AG04450 (cell line): ENCODE data around the gene PSMB2. TPM values are rescaled to one million over a fixed set of nuclear protein-coding genes. Genes with fewer than 3 reads are reported as not detected.

Source experiments
- CTCF ChIA-PET: fragments of 300-600, 350-600 bp; formaldehyde crosslinking; extraction: SDS; loops from one replicate; lab custom pipeline; 2022; ENCODE audit warnings: antibody characterized with exemption, inconsistent platforms; lab: Charles Lee
- POLR2A ChIA-PET: fragments of 350-600 bp; formaldehyde crosslinking; extraction: SDS; loops from one replicate; lab custom pipeline; 2021; ENCODE audit warnings: antibody characterized with exemption, inconsistent platforms; lab: Yijun Ruan, JAX
- DNase-seq: peaks from one replicate; pipeline ENCODE4 v3.0.0-alpha.2; 2011; ENCODE audit warnings: low read depth, low spot score
- H3K27ac ChIP-seq: one replicate; pipeline ENCODE4 v1.5.1; 2012; ENCODE audit warnings: low read depth, low read length, control low read depth
- H3K27me3 ChIP-seq: one replicate; pipeline ENCODE4 v1.6.0; 2012; ENCODE audit warnings: low read length; ENCODE audit not compliant: control insufficient read depth, insufficient read depth
- H3K4me3 ChIP-seq: 2 replicates; pipeline ENCODE4 v1.5.1; 2011; ENCODE audit warnings: mild to moderate bottlenecking, low read depth, low read length, control low read depth
- H3K9me3 ChIP-seq: 2 replicates; pipeline ENCODE4 v1.5.1; 2012; ENCODE audit warnings: low read length; ENCODE audit not compliant: control insufficient read depth, insufficient read depth
- CTCF ChIP-seq: IDR thresholded peaks from 2 replicates; pipeline ENCODE4 v1.5.1; 2011; ENCODE audit warnings: low read depth, low read length, control low read depth, inconsistent platforms
- polyA plus RNA-seq: library from polyadenylated mRNA; depleted of rRNA; stranded (reverse); fragments of >200 nt; gene quantifications from 2 replicates; pipeline ENCODE4 v1.2.3, GENCODE V29; 2011

PSMB2 gene
- polyA plus RNA-seq, 1 experiment = 99.1 TPM

- no peak for TF ChIP-seq CTCF
- CTCF ChIA-PET = no interaction called here
Observed at GRCh38 chr1:35666916-35667315, 25.6 kb upstream of the PSMB2 start.

GRCh38 chr1:35666216-35666615, 24.9 kb upstream of the PSMB2 start:
- ChIA-PET CTCF (interaction anchor here (0.6 kb wide), 1 partner anchor 49 kb away, joined by 3 read pairs; no protein-coding TSS in a partner anchor), POLR2A (no interaction called here)
- no peak for TF ChIP-seq CTCF
- H3K27me3 ChIP-seq = peaks cover 15% of the 10 kb centered on the region
- no peak overlapping the region for H3K4me3 ChIP-seq
- H3K27ac ChIP-seq = no peak overlapping the region
- no peak for DNase-seq
- no peaks in the 10 kb centered on the region for H3K9me3 ChIP-seq

More at GRCh38 chr1:35666916-35667315, 25.6 kb upstream of the PSMB2 start:
- Histone ChIP-seq H3K4me3 (no peak overlapping the region), H3K27me3 (peaks cover 15% of the 10 kb centered on the region), H3K27ac (no peak overlapping the region), H3K9me3 (no peaks in the 10 kb centered on the region)
- DNase-seq = no peak
- POLR2A ChIA-PET = no interaction called here

- no peak overlapping the region for H3K4me3 ChIP-seq
- CTCF ChIA-PET = no interaction called here
- no peak for TF ChIP-seq CTCF
- H3K27ac ChIP-seq = no peak overlapping the region
- POLR2A ChIA-PET = no interaction called here
- no peaks in the 10 kb centered on the region for H3K9me3 ChIP-seq
- no peak for DNase-seq
- H3K27me3 ChIP-seq = peaks cover 19% of the 10 kb centered on the region
Observed at GRCh38 chr1:35663434-35663833, 22.1 kb upstream of the PSMB2 start.

- Histone ChIP-seq H3K4me3 (no peak overlapping the region), H3K27me3 (peaks cover 8% of the 10 kb centered on the region), H3K9me3 (no peaks in the 10 kb centered on the region), H3K27ac (no peak overlapping the region)
- POLR2A ChIA-PET = no interaction called here
- no peak for DNase-seq
- no peak for TF ChIP-seq CTCF
- CTCF ChIA-PET = interaction anchor here (0.6 kb wide), 1 partner anchor 211 kb away, joined by 3 read pairs; no protein-coding TSS in a partner anchor
Observed at GRCh38 chr1:35661474-35661795, 20.1 kb upstream of the PSMB2 start.

- Histone ChIP-seq H3K27ac (no peak overlapping the region), H3K27me3 (peaks cover 8% of the 10 kb centered on the region), H3K9me3 (no peaks in the 10 kb centered on the region), H3K4me3 (no peak overlapping the region)
- no peak for TF ChIP-seq CTCF
- POLR2A ChIA-PET = interaction anchor here (0.6 to 0.7 kb wide), 2 partner anchors 23 to 37 kb away, joined by 3 to 5 read pairs; no protein-coding TSS in a partner anchor
- DNase-seq = peak; percentile 38
- CTCF ChIA-PET = interaction anchor here (0.6 to 0.7 kb wide), 2 partner anchors 55 to 211 kb away, joined by 3 read pairs; no protein-coding TSS in a partner anchor
Observed at GRCh38 chr1:35660581-35661473, 19.5 kb upstream of the PSMB2 start.
